Retinal pigment epithelial cell (primary cell): ENCODE measurements around the gene SMOC2.

Source experiments
- DNase-seq: peaks from one replicate; pipeline ENCODE4 v3.0.0-alpha.2; 2010; ENCODE audit warnings: low read depth
- H3K4me3 ChIP-seq: 2 replicates; pipeline ENCODE4 v1.5.1; 2011; ENCODE audit warnings: mild to moderate bottlenecking, low read length, control low read depth, moderate library complexity
- CTCF ChIP-seq: conservative IDR thresholded peaks from 2 replicates; pipeline ENCODE4 v1.5.1; 2011; ENCODE audit warnings: low read depth, low read length, control low read depth, inconsistent platforms

Gene SMOC2

GRCh38 chr6:168447700-168448099 lies 6.7 kb downstream of the SMOC2 start:
- TF ChIP-seq CTCF: no peak
- no peak overlapping the region for H3K4me3 ChIP-seq
- DNase-seq: no peak

- no peak overlapping the region for H3K4me3 ChIP-seq
- TF ChIP-seq CTCF: no peak
- DNase-seq: no peak
Measured at GRCh38 chr6:168448243-168448855, 7.4 kb downstream of the SMOC2 start.

GRCh38 chr6:168450917-168451316 lies 9.9 kb downstream of the SMOC2 start:
- no peak for TF ChIP-seq CTCF
- DNase-seq: no peak
- no peak overlapping the region for H3K4me3 ChIP-seq

GRCh38 chr6:168451805-168452517 lies 11.0 kb downstream of the SMOC2 start:
- no peak for DNase-seq
- no peak overlapping the region for H3K4me3 ChIP-seq
- TF ChIP-seq CTCF: no peak

- H3K4me3 ChIP-seq: no peak overlapping the region
- TF ChIP-seq CTCF: no peak
- no peak for DNase-seq
Measured at GRCh38 chr6:168452685-168453377, 11.8 kb downstream of the SMOC2 start.

GRCh38 chr6:168455847-168456530 lies 15.0 kb downstream of the SMOC2 start:
- H3K4me3 ChIP-seq: no peak overlapping the region
- no peak for TF ChIP-seq CTCF
- no peak for DNase-seq
